ENCODE results near the gene FTH1. TPM values are rescaled to one million over a fixed set of nuclear protein-coding genes. Genes with fewer than 3 reads are reported as not detected.
A peak's percentile ranks its signal among the peaks of the same experiment; 100 is the strongest.

FTH1 gene
- total RNA-seq, 1 donor from 2014 or later = 1,419 TPM

DNA sequence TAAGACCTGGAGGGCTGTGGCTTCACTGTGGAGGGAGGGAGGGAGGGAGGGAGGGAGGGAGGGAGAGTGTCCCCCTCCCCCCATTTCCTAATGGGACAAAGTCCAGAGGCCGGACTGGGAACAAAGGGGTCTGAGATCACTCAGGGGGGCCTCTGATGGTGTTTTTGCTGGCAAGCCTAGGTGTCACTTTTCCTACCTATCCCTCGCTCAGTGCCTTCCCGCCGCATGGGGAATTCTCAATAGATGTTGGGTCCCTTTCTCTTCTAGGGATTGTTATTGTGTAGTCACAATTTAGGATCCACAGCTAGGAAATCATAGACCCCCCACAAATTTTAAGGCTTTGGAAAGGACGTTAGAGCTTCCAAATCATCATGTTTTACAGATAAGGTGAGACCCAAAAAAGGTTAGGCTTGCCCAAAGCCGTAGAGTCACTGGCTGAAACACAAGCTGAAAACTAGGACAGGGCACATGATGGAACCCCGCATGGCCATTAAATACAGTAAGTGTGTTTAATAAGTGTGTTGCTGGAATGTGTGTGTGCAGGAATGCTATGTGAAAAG lies 4.8 kb upstream of the FTH1 start:
- Mint-ChIP-seq H3K27me3 (ENCODE audit: low read depth) (no peaks in the 10 kb centered on the region), H3K4me3 (peak overlapping the region; percentile 1), H3K36me3 (no peaks in the 10 kb centered on the region), H3K9me3 (no peaks in the 10 kb centered on the region), H3K27ac (peak overlapping the region; percentile 96), H3K4me1 (peaks cover 78% of the 10 kb centered on the region)
- TF ChIP-seq, protein P1, sequence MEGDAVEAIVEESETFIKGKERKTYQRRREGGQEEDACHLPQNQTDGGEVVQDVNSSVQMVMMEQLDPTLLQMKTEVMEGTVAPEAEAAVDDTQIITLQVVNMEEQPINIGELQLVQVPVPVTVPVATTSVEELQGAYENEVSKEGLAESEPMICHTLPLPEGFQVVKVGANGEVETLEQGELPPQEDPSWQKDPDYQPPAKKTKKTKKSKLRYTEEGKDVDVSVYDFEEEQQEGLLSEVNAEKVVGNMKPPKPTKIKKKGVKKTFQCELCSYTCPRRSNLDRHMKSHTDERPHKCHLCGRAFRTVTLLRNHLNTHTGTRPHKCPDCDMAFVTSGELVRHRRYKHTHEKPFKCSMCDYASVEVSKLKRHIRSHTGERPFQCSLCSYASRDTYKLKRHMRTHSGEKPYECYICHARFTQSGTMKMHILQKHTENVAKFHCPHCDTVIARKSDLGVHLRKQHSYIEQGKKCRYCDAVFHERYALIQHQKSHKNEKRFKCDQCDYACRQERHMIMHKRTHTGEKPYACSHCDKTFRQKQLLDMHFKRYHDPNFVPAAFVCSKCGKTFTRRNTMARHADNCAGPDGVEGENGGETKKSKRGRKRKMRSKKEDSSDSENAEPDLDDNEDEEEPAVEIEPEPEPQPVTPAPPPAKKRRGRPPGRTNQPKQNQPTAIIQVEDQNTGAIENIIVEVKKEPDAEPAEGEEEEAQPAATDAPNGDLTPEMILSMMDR (IDR thresholded peaks at IDR 0.05; ENCODE audit: unreplicated experiment) = no peak
- peak in 1 of 2 experiments; percentile 39 for DNase-seq (ENCODE audit: low spot score in 2 of 2, unreplicated experiment in 2 of 2)

DNA sequence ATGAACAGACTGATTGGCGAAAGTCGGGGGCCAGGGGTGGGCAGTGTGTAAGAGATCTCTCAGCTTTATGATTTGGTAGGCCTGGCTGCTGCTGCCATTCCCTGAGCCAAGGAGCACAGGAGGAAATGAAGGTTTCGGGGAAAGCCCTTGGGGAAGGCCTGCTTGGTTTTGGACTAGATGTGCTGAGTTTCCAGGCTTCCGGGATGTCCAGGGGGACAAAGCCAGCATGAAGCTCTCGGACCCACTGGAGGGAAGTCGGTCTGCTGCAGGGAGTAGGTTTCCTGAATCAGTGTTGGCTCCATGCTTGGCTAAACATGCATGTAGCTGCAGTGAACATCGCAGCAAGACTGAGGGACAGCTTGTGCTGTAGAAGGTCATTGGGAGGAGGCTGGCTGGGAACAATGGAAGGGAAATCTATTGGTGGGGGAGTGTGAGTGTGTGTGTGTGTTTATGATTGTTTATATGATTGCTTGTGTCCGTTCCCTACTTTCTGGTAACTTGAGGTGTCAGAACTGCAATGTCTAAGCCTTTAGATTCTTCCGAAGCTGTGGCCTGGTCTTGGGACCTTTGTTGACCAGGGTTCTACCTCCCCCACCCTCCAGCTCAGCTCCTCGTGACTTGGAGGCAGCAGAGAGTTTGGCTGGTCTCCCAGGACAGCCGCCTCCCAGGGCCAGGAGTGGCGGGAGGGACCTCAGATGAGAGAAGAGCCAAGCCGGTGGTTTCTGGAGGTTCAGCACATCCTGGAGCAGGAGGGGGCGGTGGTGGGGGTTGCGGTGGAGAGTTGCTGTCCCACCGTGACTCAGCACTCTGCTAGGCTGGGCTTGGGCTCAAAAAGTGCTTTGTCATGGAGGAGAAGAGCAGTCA lies 4.0 kb upstream of the FTH1 start:
- no peaks in the 10 kb centered on the region for H3K27me3 Mint-ChIP-seq (ENCODE audit: low read depth)
- H3K4me1 Mint-ChIP-seq = peaks cover 75% of the 10 kb centered on the region
- TF ChIP-seq, protein P1 (IDR thresholded peaks at IDR 0.05; ENCODE audit: unreplicated experiment) = no peak
- peaks cover under 1% of the 10 kb centered on the region for H3K36me3 Mint-ChIP-seq
- no peaks in the 10 kb centered on the region for H3K9me3 Mint-ChIP-seq
- peak overlapping the region; percentile 96 for H3K27ac Mint-ChIP-seq
- peak overlapping the region; percentile 30 for H3K4me3 Mint-ChIP-seq
- DNase-seq (ENCODE audit: low spot score in 2 of 2, unreplicated experiment in 2 of 2) = peak; percentile 80 to 88

DNA sequence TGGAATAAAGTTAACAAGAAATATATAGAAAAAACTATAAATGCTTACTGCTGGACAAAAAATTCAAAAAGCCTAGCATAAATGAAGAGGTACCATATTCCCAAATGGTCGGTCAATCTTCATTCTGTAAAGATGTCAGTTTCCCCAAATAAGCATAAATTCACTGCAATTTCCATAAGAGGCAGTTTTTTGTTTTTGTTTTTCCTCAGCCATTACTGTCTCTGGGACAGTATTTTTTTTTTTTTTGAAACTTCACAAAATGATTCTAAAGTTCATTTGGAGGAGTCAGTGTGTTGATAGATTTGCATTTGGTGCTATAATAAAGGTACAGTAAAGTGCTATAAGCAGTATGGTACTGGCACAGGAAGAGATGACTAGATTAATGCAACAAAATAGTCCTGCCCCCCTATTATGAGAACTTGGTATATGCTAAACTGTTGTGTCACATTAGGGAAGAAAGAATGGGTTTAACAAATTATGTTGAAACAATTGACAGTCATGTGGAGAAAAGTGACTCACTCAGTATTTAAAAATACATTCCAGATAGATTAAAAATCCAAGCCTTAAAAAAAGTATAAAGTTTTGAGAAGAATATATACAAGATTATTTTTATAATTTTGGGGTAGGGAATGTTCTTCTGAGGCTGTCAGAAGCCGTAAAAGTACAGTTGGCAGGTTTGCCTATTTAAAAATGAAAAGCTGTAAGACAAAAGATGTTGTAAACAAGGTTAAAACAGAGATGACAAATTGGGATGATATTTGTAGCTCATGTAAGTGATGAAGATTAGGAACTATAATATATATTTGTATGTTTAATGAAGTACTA lies 2.6 kb upstream of the FTH1 start:
- H3K36me3 Mint-ChIP-seq = peaks cover 8% of the 10 kb centered on the region

DNA sequence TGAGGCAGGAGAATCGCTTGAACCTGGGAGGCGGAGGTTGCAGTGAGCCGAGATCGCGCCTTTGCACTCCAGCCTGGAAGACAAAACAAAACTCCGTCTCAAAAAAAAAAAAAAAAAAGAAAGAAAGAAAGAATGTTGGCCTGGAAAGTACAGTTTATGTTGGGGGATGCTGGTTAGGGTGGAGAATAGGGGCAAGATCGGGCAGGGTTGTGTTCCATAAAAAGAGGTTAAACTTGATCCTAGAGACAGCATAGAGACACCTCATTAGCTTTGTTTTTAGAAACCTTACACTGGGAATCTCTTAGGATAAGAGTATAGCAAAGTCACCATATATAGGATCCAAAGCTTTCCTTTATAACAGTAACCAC lies 1.9 kb upstream of the FTH1 start:
- Mint-ChIP-seq H3K27me3 (ENCODE audit: low read depth) (no peaks in the 10 kb centered on the region), H3K36me3 (peaks cover 13% of the 10 kb centered on the region), H3K27ac (peak overlapping the region; percentile 97), H3K4me1 (peaks cover 74% of the 10 kb centered on the region), H3K4me3 (peak overlapping the region; percentile 93), H3K9me3 (no peaks in the 10 kb centered on the region)
- TF ChIP-seq, protein P1 (IDR thresholded peaks at IDR 0.05; ENCODE audit: unreplicated experiment) = no peak
- no peak for DNase-seq (ENCODE audit: low spot score in 2 of 2, unreplicated experiment in 2 of 2)

More for the DNA sequence above, 2.6 kb upstream of the FTH1 start:
- Mint-ChIP-seq H3K27ac (peak overlapping the region; percentile 97), H3K27me3 (ENCODE audit: low read depth) (no peaks in the 10 kb centered on the region), H3K4me1 (peaks cover 70% of the 10 kb centered on the region), H3K9me3 (no peaks in the 10 kb centered on the region), H3K4me3 (no peak overlapping the region)
- TF ChIP-seq, protein P1 (IDR thresholded peaks at IDR 0.05; ENCODE audit: unreplicated experiment) = no peak
- no peak for DNase-seq (ENCODE audit: low spot score in 2 of 2, unreplicated experiment in 2 of 2)

DNA sequence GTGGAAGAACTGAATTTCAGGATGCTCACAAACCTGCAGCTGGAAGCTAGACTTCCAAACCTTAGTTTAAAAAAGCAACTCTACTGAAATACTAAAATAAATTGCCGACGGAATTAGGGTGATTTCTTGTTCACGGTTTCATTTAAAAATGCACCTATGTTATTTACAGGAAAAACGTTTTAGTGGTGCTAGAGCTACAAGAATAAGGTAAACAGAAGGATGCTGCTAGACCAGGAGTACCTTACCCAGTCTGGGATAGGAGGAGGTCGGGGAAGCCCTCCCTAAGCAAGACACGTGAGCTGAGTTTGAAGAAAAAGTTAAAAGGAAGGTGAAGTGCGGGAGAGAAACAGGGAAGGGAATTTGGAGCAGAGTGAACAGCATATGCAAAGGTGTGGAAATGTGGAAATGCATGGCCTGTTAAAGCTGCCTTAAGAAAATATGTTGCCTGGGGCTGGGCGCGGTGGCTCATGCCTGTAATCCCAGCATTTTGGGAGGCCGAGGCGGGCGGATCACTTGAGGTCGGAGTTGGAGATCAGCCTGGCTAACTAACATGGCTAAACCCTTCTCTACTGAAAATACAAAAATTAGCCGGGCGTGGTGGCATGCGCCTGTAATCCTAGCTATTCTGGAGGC lies 1.4 kb upstream of the FTH1 start:
- Mint-ChIP-seq H3K27me3 (ENCODE audit: low read depth) (no peaks in the 10 kb centered on the region), H3K27ac (peak overlapping the region; percentile 97), H3K4me1 (peaks cover 76% of the 10 kb centered on the region), H3K4me3 (peak overlapping the region; percentile 93), H3K36me3 (peaks cover 18% of the 10 kb centered on the region), H3K9me3 (no peaks in the 10 kb centered on the region)
- TF ChIP-seq, protein P1 (IDR thresholded peaks at IDR 0.05; ENCODE audit: unreplicated experiment) = no peak
- no peak for DNase-seq (ENCODE audit: low spot score in 2 of 2, unreplicated experiment in 2 of 2)
